GM19455 (cell line): Measurements from ENCODE around the gene LRRC3.

Source experiments
- ATAC-seq: cut with Tn5 transposase; IDR thresholded peaks from one replicate; pipeline ENCODE4 v1.9.1; 2021; ENCODE audit not compliant: unreplicated experiment

LRRC3 gene

GRCh38 chr21:44456915-44457736 lies 1.8 kb downstream of the LRRC3 start:
- ATAC-seq: no peak

- ATAC-seq: no peak
Observed at GRCh38 chr21:44458971-44459711, 3.8 kb downstream of the LRRC3 start.

- ATAC-seq: no peak
Observed at GRCh38 chr21:44459712-44460440, 4.6 kb downstream of the LRRC3 start.

- no peak for ATAC-seq
Observed at GRCh38 chr21:44460441-44460755, 5.1 kb downstream of the LRRC3 start.

GRCh38 chr21:44461005-44461404 lies 5.7 kb downstream of the LRRC3 start:
- ATAC-seq: no peak

GRCh38 chr21:44461464-44462001 lies 6.2 kb downstream of the LRRC3 start:
- no peak for ATAC-seq

GRCh38 chr21:44462086-44462833 lies 7.0 kb downstream of the LRRC3 start:
- ATAC-seq: no peak

GRCh38 chr21:44462834-44463200 lies 7.5 kb downstream of the LRRC3 start:
- ATAC-seq: no peak

- ATAC-seq: no peak
Observed at GRCh38 chr21:44463724-44464123, 8.4 kb downstream of the LRRC3 start.

GRCh38 chr21:44464351-44464750 lies 9.0 kb downstream of the LRRC3 start:
- ATAC-seq: no peak

- ATAC-seq: no peak
Observed at GRCh38 chr21:44466351-44466954, 11.1 kb downstream of the LRRC3 start.

GRCh38 chr21:44466996-44467858 lies 11.9 kb downstream of the LRRC3 start:
- ATAC-seq: no peak

GRCh38 chr21:44467859-44468195 lies 12.5 kb downstream of the LRRC3 start:
- no peak for ATAC-seq

- ATAC-seq: no peak
Observed at GRCh38 chr21:44471341-44471740, 16.0 kb downstream of the LRRC3 start.

GRCh38 chr21:44471996-44472395 lies 16.7 kb downstream of the LRRC3 start:
- ATAC-seq: no peak

- no peak for ATAC-seq
Observed at GRCh38 chr21:44473915-44474555, 18.7 kb downstream of the LRRC3 start.

- no peak for ATAC-seq
Observed at GRCh38 chr21:44475266-44475845, 20.0 kb downstream of the LRRC3 start.

- ATAC-seq: no peak
Observed at GRCh38 chr21:44477131-44477530, 21.8 kb downstream of the LRRC3 start.

- ATAC-seq: no peak
Observed at GRCh38 chr21:44477712-44478111, 22.4 kb downstream of the LRRC3 start.
